MM.1S (cell line): ENCODE measurements around the gene CBX5.

Experiments
- CTCF ChIP-seq: fragments of 300-600 bp; sonication (generic); IDR thresholded peaks from 2 replicates; pipeline ENCODE4 v1.5.1; 2016; ENCODE audit warnings: antibody characterized with exemption, low read length, mixed read lengths
- EZH2 ChIP-seq: fragments of 300-600 bp; sonication (generic); optimal IDR thresholded peaks from 2 replicates; pipeline ENCODE3; 2017; ENCODE audit warnings: low read depth, mild to moderate bottlenecking, antibody characterized with exemption, low read length, mixed read lengths
- EZH2phosphoT487 ChIP-seq: fragments of 300-600 bp; sonication (generic); IDR thresholded peaks from 2 replicates; pipeline ENCODE4 v1.6.1; 2018; ENCODE audit warnings: antibody characterized with exemption, low read length

GRCh38 chr12:54251667-54252284, 28.1 kb downstream of the CBX5 start:
- TF ChIP-seq EZH2, result no peak
- peak; percentile 51 for TF ChIP-seq CTCF
- no peak for TF ChIP-seq EZH2phosphoT487
